ENCODE measurements around the gene DNAJC17. TPM values are rescaled to one million over a fixed set of nuclear protein-coding genes. Genes with fewer than 3 reads are reported as not detected.

DNAJC17 gene
- polyA plus RNA-seq, 4 donors = 33.8 to 42.6 (median 37.6) TPM

DNA sequence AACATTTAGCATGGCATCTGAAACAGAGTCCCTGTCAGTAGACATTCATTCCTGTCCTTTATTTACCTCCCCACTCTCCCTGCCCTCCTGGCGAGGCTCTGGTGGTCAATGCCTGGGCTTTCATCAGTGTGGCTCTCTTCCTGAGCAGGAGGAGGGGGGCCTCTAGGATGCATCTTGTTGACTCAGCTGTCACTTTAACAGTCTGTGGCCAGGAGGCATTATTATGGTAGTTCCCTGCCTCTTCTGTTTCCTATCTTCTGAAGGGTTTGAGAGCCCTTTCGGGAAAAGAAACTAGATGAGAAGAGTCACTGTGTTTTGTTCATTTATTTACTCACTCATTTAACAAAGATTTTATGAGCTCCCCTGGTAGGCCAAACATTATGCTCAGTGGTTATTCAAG, 23.6 kb upstream of the DNAJC17 start:
- no peak for DNase-seq (ENCODE audit: low read depth in 4 of 4, low spot score in 3 of 4)

DNA sequence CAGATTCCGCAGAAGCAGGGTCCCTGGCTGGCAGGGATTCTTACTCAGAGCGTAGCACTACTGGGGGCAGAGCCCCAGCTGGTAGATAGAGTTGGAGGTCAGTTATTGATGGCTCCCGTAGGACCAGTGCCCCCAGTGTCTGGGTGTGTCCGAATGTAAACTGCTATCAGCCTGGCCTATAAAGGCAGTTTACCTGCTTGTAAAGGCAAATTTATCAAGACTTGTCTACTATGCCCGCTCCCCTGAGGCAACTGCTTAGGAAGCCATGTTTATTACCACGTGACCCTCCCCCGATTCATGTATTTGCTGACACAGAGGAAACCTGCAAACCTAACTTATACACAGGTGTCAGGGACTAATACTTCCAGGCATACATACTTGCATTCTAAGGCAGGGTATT, 21.8 kb upstream of the DNAJC17 start:
- no peak for DNase-seq (ENCODE audit: low read depth in 4 of 4, low spot score in 3 of 4)

DNA sequence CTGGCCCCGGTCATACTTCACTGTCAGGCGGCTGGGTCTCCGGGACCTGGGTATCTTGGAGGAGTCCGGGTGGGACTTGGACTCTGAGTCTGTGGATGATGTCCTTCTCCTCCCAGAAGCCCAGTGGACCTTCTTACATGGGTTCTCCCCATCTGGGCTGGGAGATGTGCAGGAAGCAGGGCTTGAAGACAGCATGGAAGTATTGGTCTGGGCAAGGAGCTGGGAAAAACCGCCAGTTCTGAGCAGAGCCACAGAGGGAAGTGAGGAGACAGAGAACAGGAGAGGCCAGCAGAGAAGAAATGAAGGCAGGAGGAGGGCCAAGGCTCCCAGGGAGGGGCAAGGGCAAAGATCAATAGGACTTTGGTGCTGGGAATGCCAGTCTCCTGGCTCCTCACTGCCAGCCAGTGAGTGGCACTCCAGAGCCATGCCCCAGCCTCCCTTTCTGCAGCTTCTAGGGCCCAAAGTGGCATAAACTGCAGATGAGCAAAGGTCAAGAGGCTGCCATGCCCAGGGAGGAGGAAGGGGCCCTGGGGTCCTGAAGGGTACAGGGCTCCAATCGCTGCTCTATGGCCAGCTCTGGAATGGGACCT, 21.3 kb upstream of the DNAJC17 start, which contains the start of gene PPP1R14D:
PPP1R14D (minus strand) TSS at position 262 of the 590 bp plus-strand sequence; CDS start at position 195, 67 bp downstream.
- no peak for DNase-seq (ENCODE audit: low read depth in 4 of 4, low spot score in 3 of 4)

DNA sequence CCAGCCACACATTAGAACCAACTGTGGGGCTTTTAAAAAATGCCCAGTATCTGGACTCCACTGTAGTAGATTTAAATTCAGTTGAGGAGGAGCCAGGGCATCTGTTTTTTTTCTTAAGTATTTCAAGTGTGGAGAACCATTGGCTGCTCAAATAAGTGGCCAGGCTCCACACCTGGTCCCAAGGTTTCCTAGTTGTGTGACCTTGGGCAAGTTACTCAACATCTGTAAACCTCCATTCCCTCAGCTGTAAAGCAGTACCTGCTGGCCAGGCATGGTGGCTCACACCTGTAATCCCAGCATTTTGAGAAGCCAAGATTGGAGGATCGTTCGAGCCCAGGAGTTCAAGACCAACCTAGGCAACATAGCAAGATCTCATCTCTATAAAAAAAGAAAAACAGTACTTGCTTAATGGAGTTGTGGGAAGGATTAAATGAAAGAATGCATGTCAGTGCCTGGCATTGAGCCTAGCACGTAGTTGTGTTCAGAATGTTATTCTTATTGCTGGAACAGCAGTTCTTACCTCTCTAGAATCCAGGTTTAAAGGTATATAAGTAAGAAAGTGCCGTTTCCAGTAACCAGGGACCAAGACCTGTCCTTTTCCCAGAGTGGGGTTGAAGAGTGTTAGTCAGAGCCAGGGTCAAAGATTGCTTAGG, 19.3 kb upstream of the DNAJC17 start:
- no peak for DNase-seq (ENCODE audit: low read depth in 4 of 4, low spot score in 3 of 4)

DNA sequence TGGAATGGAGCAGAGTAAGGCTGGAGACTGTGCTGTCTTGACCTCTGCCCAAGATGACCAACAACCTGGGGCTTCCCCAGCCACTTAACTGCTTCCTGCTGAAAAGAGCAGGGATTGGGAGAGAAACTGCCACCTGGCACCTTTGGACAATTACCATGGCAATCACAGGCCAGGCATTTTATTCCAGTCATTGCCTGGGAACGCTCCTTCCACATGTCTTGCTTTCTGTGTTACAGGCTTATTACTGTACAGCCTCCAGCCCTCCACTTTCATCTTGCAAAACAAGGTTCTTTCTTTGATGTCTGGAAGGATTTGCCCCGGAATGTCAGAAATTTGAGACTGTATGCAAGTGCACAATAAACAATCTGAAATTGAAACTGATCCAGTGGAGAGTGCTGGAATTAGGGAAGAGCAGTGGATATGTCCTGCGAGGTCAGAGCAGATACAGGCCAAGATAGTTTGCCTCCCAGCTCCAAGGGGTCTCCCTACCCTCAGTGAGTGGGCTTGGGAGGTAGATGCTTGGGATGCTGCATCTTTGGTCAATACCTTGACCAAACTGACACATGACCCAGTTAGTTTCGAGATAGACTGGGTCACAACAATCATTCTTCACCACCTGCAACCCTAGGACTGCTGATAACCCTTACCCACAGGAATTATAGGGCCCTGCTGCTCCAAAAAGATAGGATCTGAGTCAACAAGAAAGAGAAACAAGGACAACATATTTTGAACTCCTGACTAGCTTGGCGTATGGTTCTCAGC, 18.6 kb upstream of the DNAJC17 start:
- DNase-seq (ENCODE audit: low read depth in 4 of 4, low spot score in 3 of 4) = no peak

DNA sequence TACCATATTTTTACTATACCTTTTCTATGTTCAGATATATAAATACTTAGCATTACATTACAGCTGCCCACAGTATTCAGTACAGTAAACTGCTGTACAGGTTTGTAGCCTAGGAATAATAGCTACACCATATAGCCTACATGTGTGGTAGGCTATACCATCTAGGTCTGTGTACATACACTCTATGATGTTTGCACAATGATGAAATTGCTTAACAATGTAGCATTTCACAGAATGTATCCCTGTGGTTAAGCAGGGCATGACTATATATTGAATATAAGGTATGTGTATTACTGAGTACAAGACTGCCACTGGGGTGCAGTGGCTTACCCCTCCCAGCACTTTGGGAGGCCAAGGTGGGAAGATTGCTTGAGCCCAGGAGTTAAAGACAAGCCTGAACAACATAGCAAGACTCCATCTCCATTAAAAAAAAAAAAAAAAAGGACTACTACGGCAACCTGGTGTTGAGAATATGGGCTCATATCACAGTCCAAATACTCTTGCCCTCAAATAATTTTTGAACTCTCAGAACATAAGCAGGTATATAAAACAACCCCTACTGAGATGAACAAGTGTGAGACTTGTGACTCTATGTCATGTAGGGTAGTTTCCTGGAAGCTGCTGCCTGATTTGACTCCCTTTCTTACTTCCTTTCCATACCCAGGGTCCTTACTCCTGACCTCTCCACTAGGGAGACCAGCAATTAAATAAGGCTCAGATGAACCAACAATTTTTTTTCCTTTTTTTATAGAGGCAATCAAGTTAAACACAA, 16.5 kb upstream of the DNAJC17 start:
- no peak for DNase-seq (ENCODE audit: low read depth in 4 of 4, low spot score in 3 of 4)

DNA sequence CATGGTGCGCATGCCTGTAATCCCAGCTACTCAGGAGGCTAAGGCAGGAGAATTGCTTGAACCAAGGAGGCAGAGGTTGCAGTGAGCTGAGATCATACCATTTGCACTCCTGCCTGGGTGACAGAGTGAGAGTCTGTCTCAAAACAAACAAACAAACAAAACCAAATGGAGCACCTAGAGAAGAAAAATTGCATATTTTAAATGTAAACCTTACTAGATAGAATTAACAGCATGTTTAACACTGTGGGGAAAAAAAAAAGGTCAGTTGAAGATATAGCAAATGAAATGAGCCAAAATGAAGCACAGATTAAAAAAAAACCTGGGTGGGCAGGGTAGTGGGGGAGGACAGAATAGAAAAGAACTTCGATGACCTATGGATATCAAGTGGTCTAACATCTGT, 13.9 kb upstream of the DNAJC17 start:
- no peak for DNase-seq (ENCODE audit: low read depth in 4 of 4, low spot score in 3 of 4)

DNA sequence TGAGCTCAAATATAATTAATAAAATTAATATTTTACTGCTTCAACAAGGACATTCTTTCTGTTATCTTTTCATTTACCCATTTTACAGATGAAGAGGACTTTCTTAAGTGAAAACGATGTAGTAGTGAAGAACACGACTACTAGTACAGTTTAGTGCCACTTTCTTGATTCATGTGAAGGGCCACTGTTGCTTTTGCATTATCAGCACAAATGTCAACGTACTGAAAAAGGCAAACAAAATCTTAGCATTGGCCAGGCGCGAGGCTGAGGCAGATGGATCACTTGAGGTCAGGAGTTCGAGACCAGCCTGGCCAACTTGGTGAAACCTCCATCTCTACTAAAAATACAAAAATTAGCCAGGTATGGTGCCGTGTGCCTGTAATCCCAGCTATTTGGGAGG, 11.8 kb upstream of the DNAJC17 start:
- DNase-seq (ENCODE audit: low read depth in 4 of 4, low spot score in 3 of 4) = no peak

DNA sequence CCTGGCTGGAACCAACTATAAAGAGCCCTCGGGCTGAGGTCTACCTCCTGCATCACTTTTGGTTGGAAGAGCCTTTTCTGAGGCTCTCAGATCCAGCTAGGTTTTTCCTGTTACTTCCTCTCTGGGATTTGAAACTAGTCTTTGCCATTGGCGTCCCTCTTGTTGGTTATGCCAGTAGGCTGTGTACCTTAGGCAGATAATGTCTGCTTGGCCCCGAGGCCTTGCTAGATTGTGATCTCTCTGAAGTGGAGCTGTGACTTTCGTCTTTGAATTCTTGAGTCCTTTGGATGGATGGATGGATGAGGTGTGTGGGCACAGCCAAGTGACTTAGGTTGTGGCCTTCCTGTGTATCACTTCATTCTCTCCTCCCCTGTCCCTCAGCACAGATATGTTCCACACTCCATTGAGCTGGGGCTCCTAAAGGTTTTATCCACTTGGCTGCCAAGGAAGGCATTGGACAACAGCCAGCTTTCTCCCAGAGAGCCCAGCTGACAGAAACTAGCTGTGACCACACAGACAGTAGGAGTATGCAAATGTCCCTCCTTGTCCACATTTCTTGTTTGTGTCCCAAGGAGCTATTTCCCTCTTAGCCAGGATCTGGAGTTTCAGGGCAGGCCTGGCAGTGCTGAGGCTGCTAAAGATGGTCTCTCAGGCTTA, 7.9 kb upstream of the DNAJC17 start:
- peak; percentile 16 to 39 (median 24) for DNase-seq (ENCODE audit: low read depth in 4 of 4, low spot score in 3 of 4)

DNA sequence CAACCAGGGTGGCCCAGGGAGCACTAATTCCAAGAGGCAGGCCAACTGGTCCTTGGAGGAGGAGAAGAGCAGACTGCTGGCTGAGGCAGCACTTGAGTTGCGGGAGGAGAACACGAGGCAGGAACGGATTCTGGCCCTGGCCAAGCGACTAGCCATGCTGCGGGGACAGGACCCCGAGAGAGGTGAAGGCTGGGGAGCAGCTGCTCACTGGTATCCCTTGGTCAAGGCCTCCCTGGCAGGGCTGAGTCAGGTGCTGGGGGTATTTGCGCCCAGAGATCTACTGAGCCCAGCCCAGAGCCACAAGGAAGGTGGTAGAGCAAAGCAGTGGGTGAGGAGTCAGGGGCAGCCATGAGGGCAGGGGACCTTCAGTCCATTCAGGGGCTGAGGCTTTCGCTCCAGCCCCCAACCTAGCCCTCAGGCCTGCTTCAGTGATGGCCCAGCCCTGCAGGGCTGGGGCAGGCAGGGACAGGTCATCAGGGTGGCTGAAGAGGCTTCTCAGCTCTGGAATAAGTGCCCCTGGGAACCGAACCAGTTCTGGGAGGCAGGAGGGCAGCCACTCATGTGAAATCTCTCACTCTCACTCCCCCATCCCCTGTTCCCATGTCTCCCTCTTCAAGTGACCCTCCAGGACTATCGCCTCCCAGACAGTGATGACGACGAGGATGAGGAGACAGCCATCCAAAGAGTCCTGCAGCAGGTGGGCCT, 5.6 kb upstream of the DNAJC17 start:
- DNase-seq (ENCODE audit: low read depth in 4 of 4, low spot score in 3 of 4) = no peak

DNA sequence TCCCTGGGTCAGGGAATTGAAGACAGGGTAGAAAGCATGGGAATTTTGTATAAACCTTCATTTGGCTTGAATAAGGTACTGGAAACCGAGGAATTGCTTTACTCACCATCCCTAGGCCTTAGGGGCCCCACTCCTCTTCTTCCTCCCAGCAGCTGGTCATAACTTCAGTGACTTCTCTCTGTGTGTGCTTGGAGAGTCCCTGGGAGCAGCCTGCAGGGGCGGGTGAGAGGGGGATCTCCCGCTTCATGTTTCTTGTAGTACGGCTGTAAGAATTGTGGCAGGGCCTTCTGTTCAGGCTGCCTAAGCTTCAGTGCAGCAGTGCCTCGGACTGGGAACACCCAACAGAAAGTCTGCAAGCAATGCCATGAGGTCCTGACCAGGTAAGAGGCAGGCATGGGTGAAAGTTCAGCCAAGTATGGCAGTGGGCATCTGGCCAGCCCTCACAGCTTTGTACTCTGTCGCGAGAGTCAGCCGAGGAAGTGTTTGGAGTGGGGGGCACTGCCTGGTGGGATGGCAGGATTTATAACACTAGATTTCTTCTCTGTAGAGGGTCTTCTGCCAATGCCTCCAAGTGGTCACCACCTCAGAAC, 1.7 kb upstream of the DNAJC17 start:
- no peak for DNase-seq (ENCODE audit: low read depth in 4 of 4, low spot score in 3 of 4)

DNA sequence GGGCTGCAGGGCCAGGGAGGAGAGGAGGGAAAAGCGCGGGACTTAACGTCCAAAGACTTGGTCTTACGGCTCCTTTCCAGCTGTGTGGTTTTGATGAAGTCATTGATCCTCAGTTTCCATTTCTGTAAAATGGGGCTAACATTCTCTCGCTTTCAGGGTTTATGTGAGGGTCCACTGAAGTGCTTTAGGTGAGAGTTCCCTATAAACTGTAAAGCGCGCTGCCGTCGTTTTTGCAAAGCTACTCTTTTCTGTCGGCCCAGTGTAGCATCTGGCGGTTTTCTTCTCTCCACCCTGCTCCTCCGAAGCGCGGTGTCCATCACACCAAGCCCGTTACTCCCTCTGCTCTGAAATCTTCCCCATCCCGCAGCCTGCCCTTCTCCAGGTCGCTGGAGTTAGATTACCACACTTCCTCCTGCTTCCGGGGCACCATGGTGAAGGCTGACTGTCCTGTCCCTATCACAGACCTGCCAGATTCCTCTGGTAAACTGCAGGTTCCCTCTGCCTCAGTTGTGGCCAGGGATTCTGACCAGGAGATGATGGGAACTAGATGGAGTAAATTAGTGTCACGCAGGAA, 702 bp upstream of the DNAJC17 start:
- DNase-seq (ENCODE audit: low read depth in 4 of 4, low spot score in 3 of 4) = peak in 1 of 4 donors; percentile 36

DNA sequence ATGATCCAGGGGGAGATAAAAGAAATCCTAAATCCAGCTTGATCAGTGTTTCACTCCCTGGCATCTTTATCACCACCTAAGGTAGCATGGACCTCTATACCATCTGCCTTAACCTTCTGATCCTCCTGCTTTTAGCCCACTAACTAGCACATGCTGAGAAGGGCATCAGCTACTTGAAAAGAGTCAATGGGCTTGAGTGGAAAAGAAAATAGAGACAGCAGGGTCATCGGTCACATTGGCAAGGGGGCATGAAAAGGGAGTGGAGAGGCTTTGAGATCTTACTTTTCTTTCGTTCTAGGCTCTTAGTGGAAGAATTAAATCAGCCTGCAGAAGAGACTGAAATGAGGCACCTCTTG, 623 bp downstream of the DNAJC17 start:
- no peak for DNase-seq (ENCODE audit: low read depth in 4 of 4, low spot score in 3 of 4)

DNA sequence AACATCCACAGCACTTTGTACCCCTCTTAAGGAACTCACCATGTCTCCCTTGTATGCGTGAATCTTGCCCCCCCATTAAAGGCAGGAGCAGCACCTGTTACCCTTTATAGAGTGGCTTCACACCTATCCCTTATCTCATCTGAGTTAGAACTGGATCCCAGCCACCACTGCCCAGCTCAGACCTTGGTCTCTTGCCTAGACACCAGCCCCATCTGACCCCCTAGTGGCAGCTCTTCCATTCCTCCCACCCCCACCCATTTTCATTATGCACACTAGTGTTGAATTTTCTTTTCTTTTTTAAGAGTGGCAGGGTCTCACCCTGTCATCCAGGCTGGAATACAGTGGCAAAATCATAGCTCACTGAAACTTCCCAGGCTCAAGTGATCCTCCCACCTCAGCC, 3.6 kb downstream of the DNAJC17 start:
- no peak for DNase-seq (ENCODE audit: low read depth in 4 of 4, low spot score in 3 of 4)

DNA sequence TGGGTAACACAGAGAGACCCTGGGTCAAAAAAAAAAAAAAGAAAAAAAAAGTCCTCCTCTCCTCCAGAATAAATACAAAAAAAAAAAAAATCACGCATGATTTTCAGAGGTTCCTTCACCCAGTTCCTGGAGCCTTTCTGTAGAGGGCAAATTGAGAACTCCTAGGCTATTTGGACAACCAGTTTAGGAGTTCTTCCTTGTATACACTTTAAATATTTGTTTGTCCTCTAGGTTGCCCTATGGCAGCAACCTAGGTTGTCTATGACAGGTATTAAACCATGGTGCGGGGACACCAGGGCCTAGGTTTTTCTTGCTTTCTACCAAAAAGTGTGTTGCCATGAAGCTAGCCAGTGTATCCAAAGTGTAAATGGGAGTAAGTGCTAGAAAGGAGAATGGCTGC, 4.2 kb downstream of the DNAJC17 start:
- no peak for DNase-seq (ENCODE audit: low read depth in 4 of 4, low spot score in 3 of 4)

DNA sequence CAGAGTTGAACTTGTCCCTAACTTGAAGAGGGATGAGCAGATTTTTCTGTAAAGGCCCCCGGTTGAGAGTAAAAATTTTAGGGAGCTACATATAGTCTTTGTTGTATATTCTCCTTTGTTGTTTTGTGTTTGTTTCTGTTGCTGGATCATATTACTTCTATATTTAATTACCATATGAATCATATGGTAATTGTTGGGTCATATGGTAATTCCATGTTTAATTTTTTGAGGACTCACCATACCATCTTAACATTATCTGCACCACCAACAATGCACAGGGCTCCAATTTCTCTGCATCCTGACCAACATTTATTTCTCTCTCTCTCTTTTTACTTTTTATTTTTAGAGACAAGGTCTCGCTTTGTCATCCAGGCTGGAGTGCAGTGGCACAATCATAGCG, 7.8 kb downstream of the DNAJC17 start:
- no peak for DNase-seq (ENCODE audit: low read depth in 4 of 4, low spot score in 3 of 4)

DNA sequence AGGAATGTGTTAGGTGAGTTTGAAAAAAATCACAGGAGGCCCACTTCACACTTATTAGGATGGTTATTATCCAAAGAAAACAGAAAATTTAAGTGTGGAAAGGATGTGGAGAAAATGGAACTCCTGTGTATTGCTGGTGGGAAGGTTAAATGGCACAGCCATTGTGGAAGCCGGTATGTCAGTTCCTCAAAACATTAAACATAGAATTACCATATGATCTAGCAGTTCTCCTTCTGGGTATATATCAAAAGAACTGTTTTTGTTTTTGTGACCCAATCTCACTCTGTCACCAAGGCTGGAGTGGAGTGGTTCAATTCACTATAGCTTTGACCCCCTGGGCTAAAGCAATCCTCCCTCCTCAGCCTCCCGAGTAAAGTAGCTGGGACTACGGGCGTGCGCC, 10.8 kb downstream of the DNAJC17 start:
- DNase-seq (ENCODE audit: low read depth in 4 of 4, low spot score in 3 of 4) = no peak

DNA sequence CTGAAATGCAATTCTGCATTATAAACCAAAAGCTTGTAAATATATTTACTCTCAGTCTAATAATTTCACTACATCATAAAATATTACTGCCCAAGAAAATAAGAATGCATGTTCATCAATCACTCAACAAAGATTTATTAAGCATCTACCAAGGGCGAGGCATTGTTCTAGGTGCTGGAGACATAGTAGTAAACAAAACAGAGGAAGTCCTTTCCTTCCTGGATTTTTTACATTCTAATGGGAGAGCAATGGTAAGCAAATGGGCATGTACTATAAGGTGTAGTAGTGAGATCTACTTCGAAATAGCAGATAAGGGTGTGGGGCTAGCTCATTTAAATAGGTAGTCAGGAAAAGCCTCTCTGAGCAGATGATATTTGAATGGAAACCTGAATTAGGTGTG, 11.2 kb downstream of the DNAJC17 start:
- DNase-seq (ENCODE audit: low read depth in 4 of 4, low spot score in 3 of 4) = no peak

DNA sequence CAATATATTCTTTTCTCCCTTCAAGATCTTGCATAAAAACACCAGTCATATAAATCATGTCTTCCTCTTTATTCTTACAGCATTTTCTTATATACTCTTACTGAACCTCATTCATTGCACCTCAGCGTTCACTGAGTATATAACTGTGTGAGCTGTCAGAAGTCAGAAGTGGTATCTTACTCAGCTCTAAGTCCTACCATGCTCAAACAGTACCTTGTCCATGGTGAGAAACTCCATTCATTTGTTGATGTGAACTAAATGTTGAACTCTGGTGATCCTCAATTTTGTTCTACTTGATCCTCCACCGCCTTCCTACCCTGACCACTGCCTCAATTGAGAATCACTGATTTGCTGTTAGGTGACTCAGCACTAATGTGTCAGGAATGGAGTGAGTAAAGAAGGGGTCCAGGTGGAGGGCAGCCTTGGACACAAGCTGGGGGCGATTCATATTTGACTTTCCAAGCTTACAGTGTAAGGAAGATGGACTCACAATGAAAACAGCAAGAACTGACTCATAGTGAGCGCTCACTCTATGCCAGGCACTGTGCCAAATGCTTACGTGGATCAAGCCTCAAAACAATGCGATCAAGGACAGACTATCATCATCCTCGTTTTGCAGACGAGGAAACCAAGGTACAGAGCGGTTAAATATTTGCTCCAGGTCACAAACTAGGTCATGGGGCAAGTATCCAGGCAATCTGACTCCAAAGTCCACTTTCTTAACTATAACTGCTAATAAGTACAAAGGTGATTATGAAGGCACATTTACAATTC, 13.9 kb downstream of the DNAJC17 start:
- no peak for DNase-seq (ENCODE audit: low read depth in 4 of 4, low spot score in 3 of 4)

All from left renal pelvis (tissue), 4 donors.